ENCODE results near the gene MAP3K8.

Gene MAP3K8

DNA sequence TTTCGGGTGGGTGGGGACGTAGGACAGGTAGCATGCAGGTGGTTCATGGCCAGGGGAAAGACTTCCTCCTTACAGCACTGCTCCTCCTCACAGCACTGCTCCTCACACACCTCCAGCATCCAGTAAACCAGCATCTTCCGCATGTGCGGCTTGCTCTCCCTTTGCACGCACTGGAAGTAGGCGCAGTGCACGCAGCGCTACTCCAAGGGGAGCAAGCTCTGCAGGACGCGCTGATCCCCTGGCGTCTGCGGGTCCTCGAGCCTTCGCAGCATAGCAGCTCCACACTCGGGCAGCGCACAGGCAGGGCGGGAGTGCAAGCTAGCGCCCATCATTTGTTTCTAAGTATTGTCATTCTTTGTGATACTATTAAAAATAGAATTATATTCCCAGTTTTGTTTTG, 30.5 kb upstream of the MAP3K8 start:
- Histone ChIP-seq H3K27me3 (ENCODE audit: control insufficient read depth in 3 of 3, insufficient read depth in 3 of 3, low read depth in 1 of 3, low read length in 3 of 3) (peaks cover 0 to 13% (median 0%) of the 10 kb centered on the region in 3 experiments), H3K4me3 (ENCODE audit: low read length in 2 of 2) (no peak overlapping the region), H2AFZ (ENCODE audit: low read length) (no peak overlapping the region), H2BK15ac (ENCODE audit: low read length) (no peak overlapping the region), H3K27ac (replicated peaks; ENCODE audit: low read length) (no peak overlapping the region), H3K4ac (ENCODE audit: low read length) (peak overlapping the region; percentile 61), H2BK12ac (ENCODE audit: low read length) (peak overlapping the region; percentile 68), H3K9ac (ENCODE audit: low read depth, low read length, poor library complexity) (no peak overlapping the region), H3K9me3 (replicated peaks in 1 of 2; ENCODE audit: control insufficient read depth in 2 of 2, insufficient read depth in 1 of 2, low read depth in 1 of 2, low read length in 2 of 2) (peaks cover 0 to 2% of the 10 kb centered on the region in 2 donors), H3K14ac (ENCODE audit: low read length) (no peak overlapping the region), H3K18ac (ENCODE audit: low read length) (peak overlapping the region; percentile 22), H4K91ac (ENCODE audit: low read depth, low read length, poor library complexity) (peak overlapping the region; percentile 24), H2BK5ac (ENCODE audit: low read length) (no peak overlapping the region), H3K4me2 (ENCODE audit: insufficient read depth, low read length, poor library complexity, severe bottlenecking) (no peak overlapping the region), H4K8ac (ENCODE audit: low read depth, low read length) (no peak overlapping the region), H3K36me3 (replicated peaks in 1 of 2; ENCODE audit: control insufficient read depth in 2 of 2, insufficient read depth in 2 of 2, low read length in 2 of 2) (no peaks in the 10 kb centered on the region), H3K4me1 (ENCODE audit: control insufficient read depth in 2 of 2, insufficient read depth in 1 of 2, low read depth in 1 of 2, low read length in 2 of 2) (no peaks in the 10 kb centered on the region), H3K23ac (ENCODE audit: low read depth, low read length, poor library complexity) (peak overlapping the region; percentile 45), H2AK5ac (ENCODE audit: low read depth, low read length) (no peak overlapping the region), H3K79me1 (ENCODE audit: low read depth, low read length) (no peaks in the 10 kb centered on the region), H2BK120ac (ENCODE audit: low read depth, low read length) (no peak overlapping the region)
- no CpG with 5 or more reads among the region's 18 CpGs for WGBS, 2 donors (ENCODE audit: extremely low coverage in 2 of 2, insufficient read length in 2 of 2, insufficient replicate concordance in 1 of 2)
- DNase-seq (ENCODE audit: low spot score), result no peak

DNA sequence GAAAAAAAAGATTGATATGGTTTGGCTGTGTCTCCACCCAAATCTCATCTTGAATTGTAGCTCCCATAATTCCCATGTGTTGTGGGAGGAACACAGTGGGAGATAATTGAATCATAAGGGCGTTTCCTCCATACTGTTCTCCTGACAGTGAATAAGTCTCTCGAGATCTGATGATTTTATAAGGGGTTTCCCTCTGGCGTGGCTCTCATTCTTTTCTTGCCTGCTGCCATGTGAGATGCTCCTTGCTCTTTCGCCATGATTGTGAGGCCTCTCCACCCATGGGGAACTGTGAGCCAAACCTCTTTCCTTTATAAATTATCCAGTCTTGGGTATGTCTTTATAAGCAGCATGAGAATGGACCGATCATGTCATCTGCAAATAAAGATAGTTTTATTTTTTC, 29.4 kb upstream of the MAP3K8 start:
- no peak for DNase-seq (ENCODE audit: low spot score)
- Histone ChIP-seq H2BK120ac (ENCODE audit: low read depth, low read length) (no peak overlapping the region), H3K9ac (ENCODE audit: low read depth, low read length, poor library complexity) (no peak overlapping the region), H3K23ac (ENCODE audit: low read depth, low read length, poor library complexity) (no peak overlapping the region), H2AK5ac (ENCODE audit: low read depth, low read length) (no peak overlapping the region), H3K4me1 (ENCODE audit: control insufficient read depth in 2 of 2, insufficient read depth in 1 of 2, low read depth in 1 of 2, low read length in 2 of 2) (no peaks in the 10 kb centered on the region), H2BK15ac (ENCODE audit: low read length) (no peak overlapping the region), H3K18ac (ENCODE audit: low read length) (no peak overlapping the region), H3K4me3 (ENCODE audit: low read length in 2 of 2) (no peak overlapping the region), H2AFZ (ENCODE audit: low read length) (no peak overlapping the region), H3K4me2 (ENCODE audit: insufficient read depth, low read length, poor library complexity, severe bottlenecking) (no peak overlapping the region), H3K14ac (ENCODE audit: low read length) (no peak overlapping the region), H3K9me3 (replicated peaks in 1 of 2; ENCODE audit: control insufficient read depth in 2 of 2, insufficient read depth in 1 of 2, low read depth in 1 of 2, low read length in 2 of 2) (peaks cover 0 to 2% of the 10 kb centered on the region in 2 donors), H3K27me3 (ENCODE audit: control insufficient read depth in 3 of 3, insufficient read depth in 3 of 3, low read depth in 1 of 3, low read length in 3 of 3) (peaks cover 0 to 3% (median 0%) of the 10 kb centered on the region in 3 experiments), H3K36me3 (replicated peaks in 1 of 2; ENCODE audit: control insufficient read depth in 2 of 2, insufficient read depth in 2 of 2, low read length in 2 of 2) (no peaks in the 10 kb centered on the region), H3K27ac (replicated peaks; ENCODE audit: low read length) (no peak overlapping the region), H3K79me1 (ENCODE audit: low read depth, low read length) (no peaks in the 10 kb centered on the region), H3K4ac (ENCODE audit: low read length) (no peak overlapping the region), H2BK12ac (ENCODE audit: low read length) (no peak overlapping the region), H2BK5ac (ENCODE audit: low read length) (no peak overlapping the region), H4K91ac (ENCODE audit: low read depth, low read length, poor library complexity) (no peak overlapping the region), H4K8ac (ENCODE audit: low read depth, low read length) (no peak overlapping the region)
- no CpG with 5 or more reads among the region's 5 CpGs for WGBS, 2 donors (ENCODE audit: extremely low coverage in 2 of 2, insufficient read length in 2 of 2, insufficient replicate concordance in 1 of 2)

DNA sequence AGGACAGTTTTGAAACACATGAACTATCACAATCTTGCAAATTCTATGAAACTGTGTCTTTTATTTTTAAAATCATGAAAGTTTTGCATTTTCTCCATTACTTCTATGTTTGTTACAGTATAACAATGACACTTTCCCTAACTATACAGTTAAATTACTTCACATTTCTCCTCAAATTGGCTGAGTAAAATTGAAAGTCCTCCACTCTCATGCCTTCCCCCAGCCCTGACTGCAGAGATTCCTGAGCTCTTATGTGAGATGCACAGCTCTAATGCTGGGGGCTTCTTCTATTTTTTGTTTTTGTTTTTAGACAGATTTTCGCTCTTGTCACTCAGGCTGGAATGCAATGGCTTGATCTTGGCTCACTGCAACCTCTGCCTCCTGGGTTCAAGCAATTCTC, 22.7 kb upstream of the MAP3K8 start:
- Histone ChIP-seq H3K9ac (ENCODE audit: low read depth, low read length, poor library complexity) (no peak overlapping the region), H4K8ac (ENCODE audit: low read depth, low read length) (no peak overlapping the region), H3K4me3 (ENCODE audit: low read length in 2 of 2) (no peak overlapping the region), H3K23ac (ENCODE audit: low read depth, low read length, poor library complexity) (no peak overlapping the region), H2BK12ac (ENCODE audit: low read length) (no peak overlapping the region), H4K91ac (ENCODE audit: low read depth, low read length, poor library complexity) (no peak overlapping the region), H3K4me2 (ENCODE audit: insufficient read depth, low read length, poor library complexity, severe bottlenecking) (no peak overlapping the region), H3K4ac (ENCODE audit: low read length) (no peak overlapping the region), H3K4me1 (ENCODE audit: control insufficient read depth in 2 of 2, insufficient read depth in 1 of 2, low read depth in 1 of 2, low read length in 2 of 2) (no peaks in the 10 kb centered on the region), H2BK120ac (ENCODE audit: low read depth, low read length) (no peak overlapping the region), H3K18ac (ENCODE audit: low read length) (no peak overlapping the region), H2BK15ac (ENCODE audit: low read length) (no peak overlapping the region), H3K27ac (replicated peaks; ENCODE audit: low read length) (no peak overlapping the region), H2BK5ac (ENCODE audit: low read length) (no peak overlapping the region), H2AK5ac (ENCODE audit: low read depth, low read length) (no peak overlapping the region), H3K36me3 (replicated peaks in 1 of 2; ENCODE audit: control insufficient read depth in 2 of 2, insufficient read depth in 2 of 2, low read length in 2 of 2) (no peaks in the 10 kb centered on the region), H3K27me3 (ENCODE audit: control insufficient read depth in 3 of 3, insufficient read depth in 3 of 3, low read depth in 1 of 3, low read length in 3 of 3) (peaks cover 0 to 4% (median 0%) of the 10 kb centered on the region in 3 experiments), H3K9me3 (replicated peaks in 1 of 2; ENCODE audit: control insufficient read depth in 2 of 2, insufficient read depth in 1 of 2, low read depth in 1 of 2, low read length in 2 of 2) (no peaks in the 10 kb centered on the region), H2AFZ (ENCODE audit: low read length) (no peak overlapping the region), H3K14ac (ENCODE audit: low read length) (no peak overlapping the region), H3K79me1 (ENCODE audit: low read depth, low read length) (no peaks in the 10 kb centered on the region)
- no CpG with 5 or more reads among the region's 1 CpG for WGBS, 2 donors (ENCODE audit: extremely low coverage in 2 of 2, insufficient read length in 2 of 2, insufficient replicate concordance in 1 of 2)
- DNase-seq (ENCODE audit: low spot score), result no peak

DNA sequence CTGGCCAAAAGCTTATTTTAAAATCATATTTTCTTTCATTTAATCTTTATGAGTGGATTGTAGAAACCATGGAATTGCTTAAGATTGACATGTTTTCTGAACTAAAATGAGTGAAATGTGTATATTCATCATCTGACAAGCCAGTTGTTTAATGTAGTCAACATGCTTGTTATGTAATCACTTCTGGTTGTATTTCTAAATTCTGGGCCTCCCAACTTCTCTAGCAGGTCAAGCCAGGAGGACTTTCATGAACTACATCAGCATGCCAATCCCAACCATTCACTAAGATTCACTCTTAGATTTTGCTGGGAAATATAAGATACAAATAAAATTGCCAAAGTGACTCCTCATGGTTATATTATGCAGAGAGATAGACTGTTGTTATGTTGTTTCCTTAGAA, 21.1 kb upstream of the MAP3K8 start:
- H3K4me1 ChIP-seq (ENCODE audit: control insufficient read depth in 2 of 2, insufficient read depth in 1 of 2, low read depth in 1 of 2, low read length in 2 of 2), result no peaks in the 10 kb centered on the region
- H4K8ac ChIP-seq (ENCODE audit: low read depth, low read length), result no peak overlapping the region
- no peak overlapping the region for H3K18ac ChIP-seq (ENCODE audit: low read length)
- H3K9ac ChIP-seq (ENCODE audit: low read depth, low read length, poor library complexity), result no peak overlapping the region
- no peak overlapping the region for H2BK120ac ChIP-seq (ENCODE audit: low read depth, low read length)
- H3K27ac ChIP-seq (replicated peaks; ENCODE audit: low read length), result no peak overlapping the region
- DNase-seq (ENCODE audit: low spot score), result no peak
- H3K4me2 ChIP-seq (ENCODE audit: insufficient read depth, low read length, poor library complexity, severe bottlenecking), result no peak overlapping the region
- H3K23ac ChIP-seq (ENCODE audit: low read depth, low read length, poor library complexity), result no peak overlapping the region
- no peak overlapping the region for H2AK5ac ChIP-seq (ENCODE audit: low read depth, low read length)
- H2BK12ac ChIP-seq (ENCODE audit: low read length), result no peak overlapping the region
- H4K91ac ChIP-seq (ENCODE audit: low read depth, low read length, poor library complexity), result no peak overlapping the region
- H3K27me3 ChIP-seq (ENCODE audit: control insufficient read depth in 3 of 3, insufficient read depth in 3 of 3, low read depth in 1 of 3, low read length in 3 of 3), result peaks cover 0 to 4% (median 0%) of the 10 kb centered on the region in 3 experiments
- H2BK5ac ChIP-seq (ENCODE audit: low read length), result no peak overlapping the region
- H3K79me1 ChIP-seq (ENCODE audit: low read depth, low read length), result no peaks in the 10 kb centered on the region
- no peak overlapping the region for H3K4ac ChIP-seq (ENCODE audit: low read length)
- no peak overlapping the region for H3K4me3 ChIP-seq (ENCODE audit: low read length in 2 of 2)
- no peaks in the 10 kb centered on the region for H3K36me3 ChIP-seq (replicated peaks in 1 of 2; ENCODE audit: control insufficient read depth in 2 of 2, insufficient read depth in 2 of 2, low read length in 2 of 2)
- no peak overlapping the region for H2BK15ac ChIP-seq (ENCODE audit: low read length)
- no peaks in the 10 kb centered on the region for H3K9me3 ChIP-seq (replicated peaks in 1 of 2; ENCODE audit: control insufficient read depth in 2 of 2, insufficient read depth in 1 of 2, low read depth in 1 of 2, low read length in 2 of 2)
- H2AFZ ChIP-seq (ENCODE audit: low read length), result no peak overlapping the region
- H3K14ac ChIP-seq (ENCODE audit: low read length), result no peak overlapping the region

All from neuronal stem cell (in vitro differentiated cells).